HepG2 (cell line): ENCODE results near the gene DNMBP. TPM values are rescaled to one million over a fixed set of nuclear protein-coding genes. Genes with fewer than 3 reads are reported as not detected.
A peak's percentile ranks its signal among the peaks of the same experiment; 100 is the strongest.

ENCODE experiments used
- FOXM1 ChIP-seq: sonication (generic); formaldehyde crosslinking; IDR thresholded peaks from 2 replicates; pipeline ENCODE4 v1.5.0; 2020; ENCODE audit warnings: missing genetic modification reagents
- KMT2B ChIP-seq: IDR thresholded peaks from 2 replicates; pipeline ENCODE4 v1.6.1; 2016; ENCODE audit warnings: missing genetic modification reagents, missing compliant biosample characterization
- RBM39 ChIP-seq: fragments of 200-400 bp; formaldehyde crosslinking; IDR thresholded peaks from one replicate; pipeline ENCODE4 v1.6.1; 2018; ENCODE audit warnings: antibody characterized with exemption, mild to moderate bottlenecking, low read depth, low read length; ENCODE audit not compliant: poor library complexity, severe bottlenecking
- SALL2 ChIP-seq: sonication (generic); formaldehyde crosslinking; IDR thresholded peaks from 2 replicates; pipeline ENCODE4 v1.8.1; 2023; ENCODE audit warnings: mild to moderate bottlenecking, missing genetic modification reagents, inconsistent platforms
- SOX6 ChIP-seq, 2 experiments: fragments of 450-650 bp in 1 of 2; sonication (generic) in 1 of 2; formaldehyde crosslinking in 1 of 2; IDR thresholded peaks; 2 replicates each; pipeline versions ENCODE4 v1.4.0 to v1.6.1; 2017 to 2020; ENCODE audit warnings: antibody characterized with exemption in 1 of 2, mild to moderate bottlenecking in 1 of 2, missing genetic modification reagents in 1 of 2
- ZFP82 ChIP-seq: sonication (generic); formaldehyde crosslinking; IDR thresholded peaks from 2 replicates; pipeline ENCODE4 v1.5.1; 2020; ENCODE audit warnings: mild to moderate bottlenecking, missing genetic modification reagents, borderline replicate concordance
- ZNF446 ChIP-seq: sonication (generic); formaldehyde crosslinking; IDR thresholded peaks from 2 replicates; pipeline ENCODE4 v1.5.0; 2020; ENCODE audit warnings: mild to moderate bottlenecking, missing genetic modification reagents
- ZNF616 ChIP-seq: sonication (generic); formaldehyde crosslinking; IDR thresholded peaks from 2 replicates; pipeline ENCODE4 v1.5.0; 2020; ENCODE audit warnings: low read depth, mild to moderate bottlenecking, missing genetic modification reagents
- ZNF619 ChIP-seq: sonication (generic); formaldehyde crosslinking; IDR thresholded peaks from 2 replicates; pipeline ENCODE4 v1.4.0; 2020; ENCODE audit warnings: mild to moderate bottlenecking, missing genetic modification reagents
- polyA plus RNA-seq, 8 experiments: library from polyadenylated mRNA; depleted of rRNA in 3 of 8; stranded (reverse) in 7 of 8; unstranded in 1 of 8; fragments of >200 nt; fragmentation: Illumina TruSeq in 4 of 8; extraction: Trizol in 4 of 8; gene quantifications; 2 replicates each; pipeline versions ENCODE4 v1.2.1 to v1.2.3, GENCODE V29; 2011 to 2016; ENCODE audit warnings: low read depth in 4 of 8, missing spikeins in 1 of 8, mixed read lengths in 1 of 8; ENCODE audit not compliant: insufficient read depth in 1 of 8
- total RNA-seq, 5 experiments: library from RNA; depleted of rRNA; stranded (reverse); fragments of >200 nt; fragmentation: Illumina TruSeq; extraction: Trizol; gene quantifications; 2 replicates each; pipeline ENCODE4 v1.2.3, GENCODE V29; 2016; ENCODE audit warnings: low read depth in 1 of 5
- TF ChIP-seq, protein P1 (sequence below): sonication (generic); formaldehyde crosslinking; IDR thresholded peaks from 2 replicates; pipeline ENCODE4 v1.5.0; 2020; ENCODE audit warnings: mild to moderate bottlenecking, missing genetic modification reagents, moderate library complexity
- TF ChIP-seq, protein P2 (sequence below), 2 experiments: sonication (generic) in 1 of 2; formaldehyde crosslinking in 1 of 2; IDR thresholded peaks; 2 replicates each; pipeline versions ENCODE4 v1.4.0 to v1.6.1; 2018 to 2020; ENCODE audit warnings: missing genetic modification reagents in 2 of 2, borderline replicate concordance in 1 of 2, low read depth in 1 of 2, mild to moderate bottlenecking in 1 of 2, missing biosample characterization in 1 of 2
- TF ChIP-seq, protein P3 (sequence below): sonication (generic); formaldehyde crosslinking; IDR thresholded peaks from 2 replicates; pipeline ENCODE4 v1.5.0; 2020; ENCODE audit warnings: missing genetic modification reagents
- TF ChIP-seq, protein P4 (sequence below): sonication (generic); formaldehyde crosslinking; IDR thresholded peaks from 2 replicates; pipeline ENCODE4 v1.5.1; 2020; ENCODE audit warnings: mild to moderate bottlenecking, missing genetic modification reagents, moderate library complexity
- TF ChIP-seq, protein P5 (sequence below): sonication (generic); formaldehyde crosslinking; IDR thresholded peaks from 2 replicates; pipeline ENCODE4 v1.8.0; 2022; ENCODE audit warnings: mild to moderate bottlenecking, missing genetic modification reagents, moderate library complexity
- TF ChIP-seq, protein P6 (sequence below): sonication (generic); formaldehyde crosslinking; IDR thresholded peaks from 2 replicates; pipeline ENCODE4 v1.4.0; 2020; ENCODE audit warnings: missing genetic modification reagents

Gene DNMBP
- total and polyA plus RNA-seq, 2 of the 13 experiments (the other 11 are each of a cell fraction or from before 2014, with no cell fraction given): 3.6 to 6.3 TPM

DNA sequence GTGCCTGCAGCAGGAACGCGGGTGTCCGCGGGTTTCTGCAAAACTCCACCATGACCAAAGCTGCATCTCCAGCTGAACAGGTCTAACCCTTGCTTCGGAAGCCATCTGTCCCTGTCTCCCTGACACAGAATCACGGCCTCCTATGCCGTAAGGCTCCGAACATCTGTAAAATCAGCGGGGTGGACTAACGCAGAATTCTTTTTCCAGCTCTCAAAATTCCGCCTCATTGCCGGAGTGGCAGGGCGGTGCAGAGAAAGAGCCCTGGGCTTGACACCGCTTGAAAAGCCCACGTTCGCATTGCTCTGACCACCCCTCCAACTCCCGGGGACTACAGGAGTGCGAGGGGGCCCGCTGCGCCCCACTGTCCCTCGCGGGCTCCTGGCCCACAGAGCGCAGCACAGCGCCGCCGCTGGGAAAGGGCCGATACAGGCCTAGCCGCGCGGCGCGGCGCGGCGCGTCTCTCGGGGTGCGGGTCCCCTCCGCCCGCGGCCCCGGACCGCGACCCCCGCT is 409 bp downstream of the DNMBP start (continued):
- TF ChIP-seq, protein P1, sequence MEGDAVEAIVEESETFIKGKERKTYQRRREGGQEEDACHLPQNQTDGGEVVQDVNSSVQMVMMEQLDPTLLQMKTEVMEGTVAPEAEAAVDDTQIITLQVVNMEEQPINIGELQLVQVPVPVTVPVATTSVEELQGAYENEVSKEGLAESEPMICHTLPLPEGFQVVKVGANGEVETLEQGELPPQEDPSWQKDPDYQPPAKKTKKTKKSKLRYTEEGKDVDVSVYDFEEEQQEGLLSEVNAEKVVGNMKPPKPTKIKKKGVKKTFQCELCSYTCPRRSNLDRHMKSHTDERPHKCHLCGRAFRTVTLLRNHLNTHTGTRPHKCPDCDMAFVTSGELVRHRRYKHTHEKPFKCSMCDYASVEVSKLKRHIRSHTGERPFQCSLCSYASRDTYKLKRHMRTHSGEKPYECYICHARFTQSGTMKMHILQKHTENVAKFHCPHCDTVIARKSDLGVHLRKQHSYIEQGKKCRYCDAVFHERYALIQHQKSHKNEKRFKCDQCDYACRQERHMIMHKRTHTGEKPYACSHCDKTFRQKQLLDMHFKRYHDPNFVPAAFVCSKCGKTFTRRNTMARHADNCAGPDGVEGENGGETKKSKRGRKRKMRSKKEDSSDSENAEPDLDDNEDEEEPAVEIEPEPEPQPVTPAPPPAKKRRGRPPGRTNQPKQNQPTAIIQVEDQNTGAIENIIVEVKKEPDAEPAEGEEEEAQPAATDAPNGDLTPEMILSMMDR (CRISPR knock-in tag): peak; percentile 61
- TF ChIP-seq, protein P2, sequence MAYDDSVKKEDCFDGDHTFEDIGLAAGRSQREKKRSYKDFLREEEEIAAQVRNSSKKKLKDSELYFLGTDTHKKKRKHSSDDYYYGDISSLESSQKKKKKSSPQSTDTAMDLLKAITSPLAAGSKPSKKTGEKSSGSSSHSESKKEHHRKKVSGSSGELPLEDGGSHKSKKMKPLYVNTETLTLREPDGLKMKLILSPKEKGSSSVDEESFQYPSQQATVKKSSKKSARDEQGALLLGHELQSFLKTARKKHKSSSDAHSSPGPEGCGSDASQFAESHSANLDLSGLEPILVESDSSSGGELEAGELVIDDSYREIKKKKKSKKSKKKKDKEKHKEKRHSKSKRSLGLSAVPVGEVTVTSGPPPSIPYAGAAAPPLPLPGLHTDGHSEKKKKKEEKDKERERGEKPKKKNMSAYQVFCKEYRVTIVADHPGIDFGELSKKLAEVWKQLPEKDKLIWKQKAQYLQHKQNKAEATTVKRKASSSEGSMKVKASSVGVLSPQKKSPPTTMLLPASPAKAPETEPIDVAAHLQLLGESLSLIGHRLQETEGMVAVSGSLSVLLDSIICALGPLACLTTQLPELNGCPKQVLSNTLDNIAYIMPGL (CRISPR knock-in tag; IDR thresholded peaks at IDR 0.05; ENCODE audit: borderline replicate concordance in 1 of 2, low read depth in 1 of 2): peak; percentile 69 to 81; a peak in 2 of 4 replicates
- TF ChIP-seq, protein P3, sequence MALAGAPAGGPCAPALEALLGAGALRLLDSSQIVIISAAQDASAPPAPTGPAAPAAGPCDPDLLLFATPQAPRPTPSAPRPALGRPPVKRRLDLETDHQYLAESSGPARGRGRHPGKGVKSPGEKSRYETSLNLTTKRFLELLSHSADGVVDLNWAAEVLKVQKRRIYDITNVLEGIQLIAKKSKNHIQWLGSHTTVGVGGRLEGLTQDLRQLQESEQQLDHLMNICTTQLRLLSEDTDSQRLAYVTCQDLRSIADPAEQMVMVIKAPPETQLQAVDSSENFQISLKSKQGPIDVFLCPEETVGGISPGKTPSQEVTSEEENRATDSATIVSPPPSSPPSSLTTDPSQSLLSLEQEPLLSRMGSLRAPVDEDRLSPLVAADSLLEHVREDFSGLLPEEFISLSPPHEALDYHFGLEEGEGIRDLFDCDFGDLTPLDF (CRISPR knock-in tag): peak; percentile 16; the same call in 1 of the 2 replicates
- 0 out of 2 replicates have a peak, but pooled peaks have one; percentile 27 for TF ChIP-seq KMT2B
- TF ChIP-seq, protein P4, sequence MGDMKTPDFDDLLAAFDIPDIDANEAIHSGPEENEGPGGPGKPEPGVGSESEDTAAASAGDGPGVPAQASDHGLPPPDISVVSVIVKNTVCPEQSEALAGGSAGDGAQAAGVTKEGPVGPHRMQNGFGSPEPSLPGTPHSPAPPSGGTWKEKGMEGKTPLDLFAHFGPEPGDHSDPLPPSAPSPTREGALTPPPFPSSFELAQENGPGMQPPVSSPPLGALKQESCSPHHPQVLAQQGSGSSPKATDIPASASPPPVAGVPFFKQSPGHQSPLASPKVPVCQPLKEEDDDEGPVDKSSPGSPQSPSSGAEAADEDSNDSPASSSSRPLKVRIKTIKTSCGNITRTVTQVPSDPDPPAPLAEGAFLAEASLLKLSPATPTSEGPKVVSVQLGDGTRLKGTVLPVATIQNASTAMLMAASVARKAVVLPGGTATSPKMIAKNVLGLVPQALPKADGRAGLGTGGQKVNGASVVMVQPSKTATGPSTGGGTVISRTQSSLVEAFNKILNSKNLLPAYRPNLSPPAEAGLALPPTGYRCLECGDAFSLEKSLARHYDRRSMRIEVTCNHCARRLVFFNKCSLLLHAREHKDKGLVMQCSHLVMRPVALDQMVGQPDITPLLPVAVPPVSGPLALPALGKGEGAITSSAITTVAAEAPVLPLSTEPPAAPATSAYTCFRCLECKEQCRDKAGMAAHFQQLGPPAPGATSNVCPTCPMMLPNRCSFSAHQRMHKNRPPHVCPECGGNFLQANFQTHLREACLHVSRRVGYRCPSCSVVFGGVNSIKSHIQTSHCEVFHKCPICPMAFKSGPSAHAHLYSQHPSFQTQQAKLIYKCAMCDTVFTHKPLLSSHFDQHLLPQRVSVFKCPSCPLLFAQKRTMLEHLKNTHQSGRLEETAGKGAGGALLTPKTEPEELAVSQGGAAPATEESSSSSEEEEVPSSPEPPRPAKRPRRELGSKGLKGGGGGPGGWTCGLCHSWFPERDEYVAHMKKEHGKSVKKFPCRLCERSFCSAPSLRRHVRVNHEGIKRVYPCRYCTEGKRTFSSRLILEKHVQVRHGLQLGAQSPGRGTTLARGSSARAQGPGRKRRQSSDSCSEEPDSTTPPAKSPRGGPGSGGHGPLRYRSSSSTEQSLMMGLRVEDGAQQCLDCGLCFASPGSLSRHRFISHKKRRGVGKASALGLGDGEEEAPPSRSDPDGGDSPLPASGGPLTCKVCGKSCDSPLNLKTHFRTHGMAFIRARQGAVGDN (CRISPR knock-in tag): peak; percentile 52; the same call in 1 of the 2 replicates
- no peak for TF ChIP-seq FOXM1 (CRISPR knock-in tag)
- 0 out of 2 replicates have a peak, but pooled peaks have one; percentile 12 for TF ChIP-seq SALL2 (CRISPR knock-in tag)
- TF ChIP-seq RBM39: peak; percentile 8
- TF ChIP-seq ZNF619: no peak
- TF ChIP-seq, protein P5, sequence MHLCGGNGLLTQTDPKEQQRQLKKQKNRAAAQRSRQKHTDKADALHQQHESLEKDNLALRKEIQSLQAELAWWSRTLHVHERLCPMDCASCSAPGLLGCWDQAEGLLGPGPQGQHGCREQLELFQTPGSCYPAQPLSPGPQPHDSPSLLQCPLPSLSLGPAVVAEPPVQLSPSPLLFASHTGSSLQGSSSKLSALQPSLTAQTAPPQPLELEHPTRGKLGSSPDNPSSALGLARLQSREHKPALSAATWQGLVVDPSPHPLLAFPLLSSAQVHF: no peak
- TF ChIP-seq ZFP82 (CRISPR knock-in tag): 0 out of 2 replicates have a peak, but pooled peaks have one; percentile 83
- no peak for TF ChIP-seq SOX6 (IDR thresholded peaks at IDR 0.05)
- TF ChIP-seq SOX6 (CRISPR knock-in tag; IDR thresholded peaks at IDR 0.05): peak; percentile 37; the same call in 1 of the 2 replicates
- TF ChIP-seq, protein P6, sequence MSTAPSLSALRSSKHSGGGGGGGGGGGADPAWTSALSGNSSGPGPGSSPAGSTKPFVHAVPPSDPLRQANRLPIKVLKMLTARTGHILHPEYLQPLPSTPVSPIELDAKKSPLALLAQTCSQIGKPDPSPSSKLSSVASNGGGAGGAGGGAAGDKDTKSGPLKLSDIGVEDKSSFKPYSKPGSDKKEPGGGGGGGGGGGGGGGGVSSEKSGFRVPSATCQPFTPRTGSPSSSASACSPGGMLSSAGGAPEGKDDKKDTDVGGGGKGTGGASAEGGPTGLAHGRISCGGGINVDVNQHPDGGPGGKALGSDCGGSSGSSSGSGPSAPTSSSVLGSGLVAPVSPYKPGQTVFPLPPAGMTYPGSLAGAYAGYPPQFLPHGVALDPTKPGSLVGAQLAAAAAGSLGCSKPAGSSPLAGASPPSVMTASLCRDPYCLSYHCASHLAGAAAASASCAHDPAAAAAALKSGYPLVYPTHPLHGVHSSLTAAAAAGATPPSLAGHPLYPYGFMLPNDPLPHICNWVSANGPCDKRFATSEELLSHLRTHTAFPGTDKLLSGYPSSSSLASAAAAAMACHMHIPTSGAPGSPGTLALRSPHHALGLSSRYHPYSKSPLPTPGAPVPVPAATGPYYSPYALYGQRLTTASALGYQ (CRISPR knock-in tag): no peak
- no peak for TF ChIP-seq ZNF616 (CRISPR knock-in tag)
- 0 out of 2 replicates have a peak, but pooled peaks have one; percentile 11 for TF ChIP-seq ZNF446 (CRISPR knock-in tag)
